ENCODE results near the gene IL4I1.
A peak's percentile ranks its signal among the peaks of the same experiment; 100 is the strongest.

The IL4I1 gene

DNA sequence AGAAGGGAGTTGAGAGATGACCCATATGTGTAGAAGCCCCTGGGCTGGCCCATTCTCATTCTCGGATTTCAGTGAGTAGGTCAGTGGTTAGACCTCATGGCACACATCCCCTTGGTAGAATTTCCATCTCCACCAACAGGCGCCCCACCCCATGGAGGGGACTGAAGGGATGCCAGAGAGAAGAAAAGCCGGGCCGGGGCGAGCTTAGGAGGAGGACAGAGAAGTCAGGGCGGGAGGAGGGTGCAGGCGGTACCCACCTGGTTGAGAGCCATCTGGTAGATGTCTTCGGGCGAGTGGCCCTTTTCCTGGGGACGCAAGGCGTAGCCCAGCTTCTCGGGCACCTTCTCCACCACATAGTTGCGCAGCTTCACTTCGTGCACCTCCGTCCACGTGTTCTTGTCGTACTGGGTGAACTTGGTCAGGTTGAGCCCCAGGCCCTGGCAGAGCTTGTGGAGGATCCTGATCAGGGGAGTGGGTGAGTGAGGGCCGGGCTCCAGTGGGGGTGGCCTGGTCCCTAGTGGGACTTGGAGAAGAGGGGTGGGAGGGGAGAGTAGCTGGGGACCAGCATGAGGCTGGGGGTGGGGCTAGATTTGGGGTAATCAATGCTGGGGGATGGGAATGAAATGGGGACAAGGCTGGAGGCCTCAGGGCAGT, 2.5 kb downstream of the IL4I1 start:
- Histone ChIP-seq H2AK5ac (ENCODE audit: low read length) (no peak overlapping the region), H3K4ac (ENCODE audit: low read depth, low read length) (no peak overlapping the region), H3K27me3 (ENCODE audit: insufficient read depth, low read length, poor library complexity) (no peaks in the 10 kb centered on the region), H4K8ac (ENCODE audit: low read depth, low read length) (no peak overlapping the region), H3K27ac (ENCODE audit: low read depth, low read length) (no peak overlapping the region), H3K4me3 (ENCODE audit: low read length) (no peak overlapping the region), H3K18ac (ENCODE audit: low read length) (no peak overlapping the region), H3K9ac (ENCODE audit: low read length) (no peak overlapping the region), H3K79me1 (ENCODE audit: low read length) (no peaks in the 10 kb centered on the region), H2BK15ac (replicated peaks; ENCODE audit: low read depth) (no peak overlapping the region), H3K4me1 (ENCODE audit: control insufficient read depth, low read depth, low read length) (no peaks in the 10 kb centered on the region), H3K79me2 (ENCODE audit: control insufficient read depth, insufficient read depth, low read length) (no peaks in the 10 kb centered on the region), H4K5ac (ENCODE audit: low read length) (no peak overlapping the region), H3K36me3 (ENCODE audit: control insufficient read depth, insufficient read depth, low read length) (no peaks in the 10 kb centered on the region), H3K56ac (ENCODE audit: low read length) (no peak overlapping the region), H3K4me2 (ENCODE audit: low read length) (no peak overlapping the region), H3K23ac (ENCODE audit: low read length) (no peak overlapping the region), H2BK120ac (ENCODE audit: low read depth, low read length) (no peak overlapping the region), H2BK5ac (ENCODE audit: low read length) (no peak overlapping the region)
- no peak for DNase-seq
- WGBS (ENCODE audit: extremely low coverage, insufficient coverage, low lambda C conversion rate) = no CpG with 5 or more reads among the region's 18 CpGs

DNA sequence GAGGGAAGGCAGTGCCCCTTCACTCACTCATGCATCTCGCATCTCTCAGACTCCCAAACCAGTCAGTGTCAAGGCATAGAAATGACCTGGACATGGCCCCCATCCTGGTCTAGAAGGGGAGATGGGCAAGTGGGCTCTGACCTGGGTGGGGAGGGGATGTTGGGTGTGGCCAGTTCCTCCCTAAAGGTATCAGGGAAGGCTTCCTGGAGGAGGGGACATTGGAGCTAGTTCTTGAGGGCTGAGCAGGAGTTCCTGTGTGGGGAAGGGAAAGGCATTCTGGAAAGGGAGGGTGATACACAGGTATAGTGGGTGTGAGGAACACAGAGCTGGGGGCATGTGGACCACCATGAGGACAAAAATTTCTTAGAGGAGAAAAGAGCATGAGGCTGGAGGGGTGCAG, 4.0 kb downstream of the IL4I1 start:
- no peaks in the 10 kb centered on the region for H3K27me3 ChIP-seq (ENCODE audit: insufficient read depth, low read length, poor library complexity)

DNA sequence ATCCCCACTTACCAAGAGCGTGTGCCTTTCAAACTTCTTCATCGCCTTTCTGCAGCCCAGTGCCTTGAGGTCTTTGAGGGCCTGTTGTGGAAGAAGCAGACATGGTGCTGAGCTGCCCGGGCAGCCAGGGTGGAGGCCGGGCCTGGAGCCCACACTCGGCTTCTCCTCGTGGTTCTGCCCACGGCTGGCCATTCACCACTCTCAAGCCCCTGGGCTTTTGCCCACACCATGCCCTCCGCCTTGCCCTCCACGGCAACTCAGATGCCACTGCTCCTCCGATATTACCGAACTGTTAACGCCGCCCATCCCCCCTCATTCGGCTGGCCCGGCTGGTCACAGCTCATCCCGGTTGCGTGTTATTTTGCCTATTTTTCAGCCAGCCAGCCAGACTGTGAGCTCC, 5.3 kb downstream of the IL4I1 start:
- no CpG with 5 or more reads among the region's 17 CpGs for WGBS (ENCODE audit: extremely low coverage, insufficient coverage, low lambda C conversion rate)
- no peak overlapping the region for H3K27ac ChIP-seq (ENCODE audit: low read depth, low read length)
- H2BK120ac ChIP-seq (ENCODE audit: low read depth, low read length) = no peak overlapping the region
- no peak overlapping the region for H3K9ac ChIP-seq (ENCODE audit: low read length)
- H3K18ac ChIP-seq (ENCODE audit: low read length) = no peak overlapping the region
- DNase-seq = no peak
- no peak overlapping the region for H2BK15ac ChIP-seq (replicated peaks; ENCODE audit: low read depth)
- no peak overlapping the region for H3K23ac ChIP-seq (ENCODE audit: low read length)
- H3K36me3 ChIP-seq (ENCODE audit: control insufficient read depth, insufficient read depth, low read length) = no peaks in the 10 kb centered on the region
- no peak overlapping the region for H4K8ac ChIP-seq (ENCODE audit: low read depth, low read length)
- no peak overlapping the region for H2BK5ac ChIP-seq (ENCODE audit: low read length)
- H4K5ac ChIP-seq (ENCODE audit: low read length) = no peak overlapping the region
- no peak overlapping the region for H2AK5ac ChIP-seq (ENCODE audit: low read length)
- no peaks in the 10 kb centered on the region for H3K27me3 ChIP-seq (ENCODE audit: insufficient read depth, low read length, poor library complexity)
- H3K79me1 ChIP-seq (ENCODE audit: low read length) = no peaks in the 10 kb centered on the region
- no peak overlapping the region for H3K4me2 ChIP-seq (ENCODE audit: low read length)
- H3K4me3 ChIP-seq (ENCODE audit: low read length) = no peak overlapping the region
- H3K56ac ChIP-seq (ENCODE audit: low read length) = no peak overlapping the region
- no peaks in the 10 kb centered on the region for H3K4me1 ChIP-seq (ENCODE audit: control insufficient read depth, low read depth, low read length)
- H3K4ac ChIP-seq (ENCODE audit: low read depth, low read length) = no peak overlapping the region
- H3K79me2 ChIP-seq (ENCODE audit: control insufficient read depth, insufficient read depth, low read length) = no peaks in the 10 kb centered on the region

More for the DNA sequence above, 4.0 kb downstream of the IL4I1 start:
- Histone ChIP-seq H3K4me3 (ENCODE audit: low read length) (no peak overlapping the region), H3K27ac (ENCODE audit: low read depth, low read length) (no peak overlapping the region), H3K36me3 (ENCODE audit: control insufficient read depth, insufficient read depth, low read length) (no peaks in the 10 kb centered on the region), H2BK15ac (replicated peaks; ENCODE audit: low read depth) (no peak overlapping the region), H4K8ac (ENCODE audit: low read depth, low read length) (no peak overlapping the region), H2BK120ac (ENCODE audit: low read depth, low read length) (no peak overlapping the region), H3K9ac (ENCODE audit: low read length) (no peak overlapping the region), H2AK5ac (ENCODE audit: low read length) (no peak overlapping the region), H3K79me1 (ENCODE audit: low read length) (no peaks in the 10 kb centered on the region), H3K4me1 (ENCODE audit: control insufficient read depth, low read depth, low read length) (no peaks in the 10 kb centered on the region), H3K56ac (ENCODE audit: low read length) (no peak overlapping the region), H2BK5ac (ENCODE audit: low read length) (no peak overlapping the region), H3K23ac (ENCODE audit: low read length) (no peak overlapping the region), H3K18ac (ENCODE audit: low read length) (no peak overlapping the region), H3K79me2 (ENCODE audit: control insufficient read depth, insufficient read depth, low read length) (no peaks in the 10 kb centered on the region), H4K5ac (ENCODE audit: low read length) (no peak overlapping the region), H3K4me2 (ENCODE audit: low read length) (no peak overlapping the region), H3K4ac (ENCODE audit: low read depth, low read length) (no peak overlapping the region)
- no CpG with 5 or more reads among the region's 1 CpG for WGBS (ENCODE audit: extremely low coverage, insufficient coverage, low lambda C conversion rate)
- no peak for DNase-seq

DNA sequence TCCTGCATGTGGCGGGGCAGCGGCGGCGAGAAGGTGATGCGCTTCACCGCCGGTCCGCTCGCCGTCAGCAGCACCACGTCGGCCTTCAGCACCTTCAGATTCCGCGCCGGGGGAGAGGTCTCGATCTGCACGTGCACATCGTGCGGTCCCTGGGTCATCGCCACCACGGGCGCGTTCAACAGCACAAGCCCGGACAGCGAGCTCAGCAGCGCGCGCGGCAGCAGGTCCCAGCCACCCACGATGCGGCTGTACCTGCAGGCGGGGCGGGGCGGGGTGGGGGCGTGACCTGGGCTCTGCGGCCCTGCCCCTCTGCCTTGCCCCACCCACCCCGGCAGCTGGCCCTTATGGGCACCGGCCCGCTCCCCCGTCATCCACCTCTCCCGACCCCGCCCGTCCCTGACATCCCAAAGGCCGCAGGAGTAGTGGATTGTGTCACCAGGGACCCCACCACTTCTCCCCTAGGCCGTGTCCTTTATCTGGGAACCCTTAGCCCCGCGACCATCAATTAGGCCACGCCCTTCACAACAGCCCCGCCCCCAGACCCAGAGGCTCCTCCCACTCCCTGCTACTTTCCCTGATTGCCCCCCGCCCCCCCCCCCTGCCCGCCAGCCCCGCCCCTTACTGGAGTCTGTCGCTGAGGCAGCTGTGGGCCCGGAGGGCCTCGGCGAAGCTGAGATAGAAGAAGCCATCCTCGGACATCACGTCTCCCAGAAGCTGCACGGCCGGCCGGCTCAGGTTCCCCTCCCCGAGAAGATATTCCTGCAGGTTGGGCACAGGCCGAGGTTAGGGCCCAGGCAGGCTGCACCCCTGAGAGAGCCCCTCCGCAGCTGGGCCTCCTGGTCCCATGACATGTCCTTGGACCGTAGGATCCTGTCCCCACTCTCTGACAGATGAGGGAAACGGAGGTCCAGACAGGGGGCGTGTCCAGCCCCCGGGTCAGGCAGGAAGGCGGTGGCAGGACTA, 6.1 kb downstream of the IL4I1 start:
- no peaks in the 10 kb centered on the region for H3K4me1 ChIP-seq (ENCODE audit: control insufficient read depth, low read depth, low read length)
- no peaks in the 10 kb centered on the region for H3K79me1 ChIP-seq (ENCODE audit: low read length)
- no peak overlapping the region for H3K27ac ChIP-seq (ENCODE audit: low read depth, low read length)
- H2BK5ac ChIP-seq (ENCODE audit: low read length) = no peak overlapping the region
- H2AK5ac ChIP-seq (ENCODE audit: low read length) = no peak overlapping the region
- peak overlapping the region; percentile 74 for H3K56ac ChIP-seq (ENCODE audit: low read length)
- no peaks in the 10 kb centered on the region for H3K36me3 ChIP-seq (ENCODE audit: control insufficient read depth, insufficient read depth, low read length)
- H2BK15ac ChIP-seq (replicated peaks; ENCODE audit: low read depth) = no peak overlapping the region
- no peak overlapping the region for H3K4me3 ChIP-seq (ENCODE audit: low read length)
- no peak for DNase-seq
- H4K5ac ChIP-seq (ENCODE audit: low read length) = no peak overlapping the region
- no CpG with 5 or more reads among the region's 69 CpGs for WGBS (ENCODE audit: extremely low coverage, insufficient coverage, low lambda C conversion rate)
- peak overlapping the region; percentile 40 for H3K9ac ChIP-seq (ENCODE audit: low read length)
- H3K4me2 ChIP-seq (ENCODE audit: low read length) = peak overlapping the region; percentile 59
- H3K23ac ChIP-seq (ENCODE audit: low read length) = no peak overlapping the region
- H3K27me3 ChIP-seq (ENCODE audit: insufficient read depth, low read length, poor library complexity) = no peaks in the 10 kb centered on the region
- no peak overlapping the region for H2BK120ac ChIP-seq (ENCODE audit: low read depth, low read length)
- no peak overlapping the region for H3K18ac ChIP-seq (ENCODE audit: low read length)
- no peaks in the 10 kb centered on the region for H3K79me2 ChIP-seq (ENCODE audit: control insufficient read depth, insufficient read depth, low read length)
- no peak overlapping the region for H4K8ac ChIP-seq (ENCODE audit: low read depth, low read length)
- H3K4ac ChIP-seq (ENCODE audit: low read depth, low read length) = no peak overlapping the region

DNA sequence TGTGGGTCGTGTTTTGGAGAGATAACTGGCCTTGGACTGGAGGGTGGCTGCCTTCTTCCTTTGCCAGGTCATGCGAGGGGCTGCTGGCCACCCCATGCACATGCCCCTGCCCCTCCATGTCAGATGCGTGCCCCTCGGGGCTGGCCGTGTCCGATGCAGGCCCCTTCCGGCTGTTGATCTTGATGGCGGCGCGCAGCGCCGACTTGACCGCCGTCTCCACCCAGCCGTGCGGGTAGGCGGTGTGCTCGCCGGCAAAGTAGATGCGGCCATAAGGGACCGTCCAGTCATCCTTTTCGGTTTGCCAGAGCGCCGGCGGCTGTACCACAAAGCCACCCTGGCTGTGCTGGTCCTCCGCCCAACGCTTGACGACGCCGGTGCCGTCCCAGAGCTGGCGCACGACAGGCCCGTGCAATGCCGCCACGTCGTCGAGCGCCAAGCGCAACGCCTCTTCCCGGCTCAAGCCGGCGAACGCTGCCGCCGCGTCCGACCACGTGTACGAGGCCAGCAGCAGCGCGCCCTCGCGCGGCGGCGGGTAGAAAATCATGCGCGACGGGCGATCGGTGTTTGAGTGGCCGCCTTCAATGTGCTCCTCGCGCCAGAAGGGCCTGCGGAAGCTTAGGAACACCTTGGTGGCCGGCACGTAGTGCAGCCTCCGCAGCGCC, 6.9 kb downstream of the IL4I1 start:
- Histone ChIP-seq H3K27ac (ENCODE audit: low read depth, low read length) (no peak overlapping the region), H4K8ac (ENCODE audit: low read depth, low read length) (no peak overlapping the region), H3K23ac (ENCODE audit: low read length) (no peak overlapping the region), H3K56ac (ENCODE audit: low read length) (peak overlapping the region; percentile 74), H2BK120ac (ENCODE audit: low read depth, low read length) (no peak overlapping the region), H3K36me3 (ENCODE audit: control insufficient read depth, insufficient read depth, low read length) (no peaks in the 10 kb centered on the region), H4K5ac (ENCODE audit: low read length) (no peak overlapping the region), H3K4me3 (ENCODE audit: low read length) (no peak overlapping the region), H3K79me2 (ENCODE audit: control insufficient read depth, insufficient read depth, low read length) (no peaks in the 10 kb centered on the region), H2BK15ac (replicated peaks; ENCODE audit: low read depth) (no peak overlapping the region), H3K27me3 (ENCODE audit: insufficient read depth, low read length, poor library complexity) (no peaks in the 10 kb centered on the region), H3K9ac (ENCODE audit: low read length) (peak overlapping the region; percentile 40), H3K79me1 (ENCODE audit: low read length) (no peaks in the 10 kb centered on the region), H3K18ac (ENCODE audit: low read length) (no peak overlapping the region), H3K4me2 (ENCODE audit: low read length) (peak overlapping the region; percentile 59), H2AK5ac (ENCODE audit: low read length) (no peak overlapping the region), H3K4ac (ENCODE audit: low read depth, low read length) (no peak overlapping the region), H2BK5ac (ENCODE audit: low read length) (no peak overlapping the region), H3K4me1 (ENCODE audit: control insufficient read depth, low read depth, low read length) (no peaks in the 10 kb centered on the region)
- no CpG with 5 or more reads among the region's 71 CpGs for WGBS (ENCODE audit: extremely low coverage, insufficient coverage, low lambda C conversion rate)
- peak; percentile 96 for DNase-seq

Data from mesendoderm (in vitro differentiated cells).